Fibroblast of the aortic adventitia (primary cell): ENCODE measurements around the gene FSIP1. TPM values are rescaled to one million over a fixed set of nuclear protein-coding genes. Genes with fewer than 3 reads are reported as not detected.

Experiments used
- DNase-seq: peaks from one replicate; pipeline ENCODE4 v3.0.0-alpha.2; 2010; ENCODE audit warnings: low read depth
- H3K4me3 ChIP-seq: 2 replicates; pipeline ENCODE4 v1.5.1; 2011; ENCODE audit warnings: low read depth, mild to moderate bottlenecking, control low read depth, low read length, moderate library complexity
- total RNA-seq: library from RNA; depleted of rRNA; stranded (reverse); fragments of >200 nt; gene quantifications from 2 replicates; pipeline ENCODE4 v1.2.3, GENCODE V29; 2012; ENCODE audit warnings: low replicate concordance
- TF ChIP-seq, protein P1 (sequence below): IDR thresholded peaks from 2 replicates; pipeline ENCODE4 v1.5.1; 2011; ENCODE audit warnings: mild to moderate bottlenecking, low read length, control low read depth, inconsistent platforms; ENCODE audit not compliant: insufficient read depth

Gene FSIP1
- total RNA-seq, 1 donor, result 4.2 TPM

DNA sequence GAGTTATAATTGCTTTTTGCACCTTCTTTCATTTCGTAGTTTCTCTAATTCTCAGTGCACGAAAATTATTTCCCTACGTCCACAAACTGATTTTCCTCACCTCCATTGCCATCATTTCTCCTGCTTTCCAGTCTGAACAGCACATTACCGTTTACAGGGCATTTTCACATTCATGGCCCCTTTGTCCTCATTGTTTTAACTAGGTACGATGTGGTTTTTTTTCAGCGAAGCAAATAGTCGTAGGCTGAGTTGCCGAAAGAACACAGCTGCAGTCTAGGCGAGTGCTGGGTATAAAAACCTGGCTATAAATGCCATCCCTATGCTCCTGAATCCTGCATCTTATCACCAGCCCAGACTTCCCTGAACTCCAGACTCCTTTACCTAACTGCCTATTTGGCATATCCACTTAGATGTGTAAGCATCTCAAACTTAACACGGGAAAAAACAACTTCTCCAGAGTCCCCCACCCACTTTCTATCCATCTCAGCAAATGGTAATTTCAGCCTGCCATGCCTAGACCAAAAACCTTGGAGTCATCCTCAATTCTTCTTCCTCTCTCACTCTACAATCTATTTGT is 691 bp upstream of the FSIP1 start:
- peak overlapping the region; percentile 93 for H3K4me3 ChIP-seq
- DNase-seq, result no peak
- TF ChIP-seq, protein P1, sequence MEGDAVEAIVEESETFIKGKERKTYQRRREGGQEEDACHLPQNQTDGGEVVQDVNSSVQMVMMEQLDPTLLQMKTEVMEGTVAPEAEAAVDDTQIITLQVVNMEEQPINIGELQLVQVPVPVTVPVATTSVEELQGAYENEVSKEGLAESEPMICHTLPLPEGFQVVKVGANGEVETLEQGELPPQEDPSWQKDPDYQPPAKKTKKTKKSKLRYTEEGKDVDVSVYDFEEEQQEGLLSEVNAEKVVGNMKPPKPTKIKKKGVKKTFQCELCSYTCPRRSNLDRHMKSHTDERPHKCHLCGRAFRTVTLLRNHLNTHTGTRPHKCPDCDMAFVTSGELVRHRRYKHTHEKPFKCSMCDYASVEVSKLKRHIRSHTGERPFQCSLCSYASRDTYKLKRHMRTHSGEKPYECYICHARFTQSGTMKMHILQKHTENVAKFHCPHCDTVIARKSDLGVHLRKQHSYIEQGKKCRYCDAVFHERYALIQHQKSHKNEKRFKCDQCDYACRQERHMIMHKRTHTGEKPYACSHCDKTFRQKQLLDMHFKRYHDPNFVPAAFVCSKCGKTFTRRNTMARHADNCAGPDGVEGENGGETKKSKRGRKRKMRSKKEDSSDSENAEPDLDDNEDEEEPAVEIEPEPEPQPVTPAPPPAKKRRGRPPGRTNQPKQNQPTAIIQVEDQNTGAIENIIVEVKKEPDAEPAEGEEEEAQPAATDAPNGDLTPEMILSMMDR, result no peak

DNA sequence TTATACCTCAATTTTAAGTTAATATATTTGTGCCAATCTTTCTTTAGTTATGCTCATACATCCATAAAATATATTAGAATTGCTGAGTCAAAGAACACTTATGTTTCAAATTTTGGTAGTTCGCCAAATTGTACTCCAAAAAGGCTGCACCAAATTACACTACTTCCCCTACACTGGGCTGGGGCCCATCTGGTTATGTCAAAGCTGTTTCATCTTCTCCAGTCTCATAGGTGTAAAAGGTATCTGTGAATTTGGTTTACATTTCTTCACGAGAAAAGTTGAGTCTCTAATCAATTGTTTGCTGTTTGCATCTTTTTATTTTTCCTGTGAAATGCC is 706 bp downstream of the FSIP1 start:
- TF ChIP-seq, protein P1, result no peak
- peak overlapping the region; percentile 55 for H3K4me3 ChIP-seq

DNA sequence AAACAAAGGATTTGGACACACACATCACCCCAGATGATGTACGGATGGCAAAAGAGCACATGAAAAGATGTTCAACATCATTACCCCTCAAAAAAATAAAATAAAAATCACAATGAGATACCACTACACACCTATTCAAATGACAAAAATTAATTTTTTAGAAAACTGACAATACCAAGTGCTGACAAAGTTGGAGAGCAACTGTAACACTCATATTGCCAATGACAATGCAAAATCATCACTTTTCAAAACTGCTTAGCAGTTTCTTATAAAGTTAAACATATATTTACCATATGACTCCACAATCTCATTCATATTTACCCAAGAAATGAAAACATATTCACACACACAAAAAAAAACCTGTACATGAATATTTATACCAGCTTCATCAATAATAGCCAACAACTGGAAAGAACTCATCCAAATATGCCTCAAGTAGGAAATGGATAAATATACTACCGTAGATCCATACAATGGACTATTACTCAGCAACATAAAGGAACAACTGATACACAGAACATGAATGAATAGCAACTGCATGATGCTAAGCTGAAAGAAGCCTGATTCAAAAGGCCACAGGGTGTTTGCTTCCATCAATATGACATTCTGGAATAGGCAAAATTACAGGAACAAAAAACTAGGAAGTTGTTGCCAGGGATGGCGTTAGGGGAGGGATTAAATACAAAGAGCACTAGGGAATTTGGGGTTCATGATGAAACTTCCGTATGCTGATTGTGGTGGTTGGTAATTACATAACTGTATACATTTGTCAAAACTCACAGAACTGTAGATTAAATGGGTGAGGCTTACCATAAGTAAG is 1.3 kb downstream of the FSIP1 start:
- no peak overlapping the region for H3K4me3 ChIP-seq
- TF ChIP-seq, protein P1, result no peak
- DNase-seq, result no peak

More for the DNA sequence above, 706 bp downstream of the FSIP1 start:
- no peak for DNase-seq

DNA sequence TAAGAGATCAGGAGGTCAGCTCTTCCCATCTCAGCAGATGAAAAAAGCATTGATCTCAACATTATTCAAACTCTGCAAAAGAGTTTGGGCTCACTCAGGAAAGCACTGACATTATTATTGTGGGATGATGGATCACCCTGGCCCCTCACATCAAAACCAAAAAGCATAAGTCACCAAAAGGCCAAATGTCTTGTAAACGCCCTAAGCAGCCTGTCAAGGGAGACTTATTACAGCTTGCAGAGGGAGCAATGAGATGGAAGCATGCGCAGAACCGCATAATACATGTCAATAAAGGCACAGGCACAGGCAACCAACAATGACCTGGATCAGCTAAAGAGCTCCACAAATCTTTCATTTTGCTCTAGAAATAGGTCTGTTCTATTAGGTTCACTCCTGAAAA is 4.6 kb downstream of the FSIP1 start:
- TF ChIP-seq, protein P1, result no peak
- no peak for DNase-seq
- no peak overlapping the region for H3K4me3 ChIP-seq

DNA sequence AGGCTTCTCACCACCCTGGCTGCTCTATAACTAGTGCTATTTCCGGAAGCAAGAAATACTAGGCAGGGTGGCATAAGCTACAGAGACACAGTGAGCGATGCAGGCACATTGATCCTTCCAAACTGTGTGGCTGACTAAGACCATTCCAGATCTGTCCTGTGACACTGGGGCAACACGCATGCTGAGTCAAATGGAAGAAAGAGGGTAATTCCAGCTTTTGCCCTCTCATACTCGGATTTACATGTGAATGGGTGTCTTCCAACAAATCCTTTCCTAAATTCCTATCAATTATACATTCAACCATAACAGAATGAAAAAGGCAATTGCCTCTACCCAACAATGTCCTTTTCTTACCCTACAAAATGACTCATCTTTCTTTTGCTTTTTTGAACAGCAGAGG is 5.1 kb downstream of the FSIP1 start:
- TF ChIP-seq, protein P1, result no peak
- no peak for DNase-seq
- H3K4me3 ChIP-seq, result no peak overlapping the region

DNA sequence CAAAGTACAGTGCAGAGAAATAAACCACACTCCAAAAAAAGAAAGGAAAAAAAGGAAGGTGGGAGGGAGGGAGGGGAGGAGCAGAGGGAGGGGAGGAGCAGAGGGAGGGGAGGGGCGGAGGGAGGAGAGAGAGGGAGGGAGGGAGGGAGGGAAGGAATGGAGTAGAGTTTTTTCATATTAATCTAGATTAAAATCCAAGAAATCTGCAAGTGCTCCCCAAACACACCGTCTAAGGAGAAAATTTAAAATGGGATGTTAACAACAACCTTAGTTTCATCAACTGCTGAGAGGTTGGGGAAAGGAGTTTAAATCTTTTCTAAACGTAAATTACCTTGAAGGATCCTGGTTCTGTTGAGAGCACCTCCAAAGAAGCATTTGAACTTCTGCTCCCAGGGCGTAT is 6.6 kb downstream of the FSIP1 start:
- no peak for DNase-seq
- no peak overlapping the region for H3K4me3 ChIP-seq
- TF ChIP-seq, protein P1, result no peak
